HCT116 (cell line): ENCODE measurements around the gene CBX8. TPM values are rescaled to one million over a fixed set of nuclear protein-coding genes. Genes with fewer than 3 reads are reported as not detected.
A peak's percentile ranks its signal among the peaks of the same experiment; 100 is the strongest.

ENCODE experiments used
- ATAC-seq: fragments of 200-7000 bp; cut with Tn5 transposase; 2 replicates; pipeline ENCODE4 v1.9.1; 2020; ENCODE audit warnings: mild to moderate bottlenecking, moderate library complexity
- BruUV-seq: library from RNA; stranded (reverse); fragments of 400-500 nt; replicated peaks from 2 replicates; lab custom pipeline; 2021; lab: Mats Ljungman, UMichigan
- CTCF ChIA-PET: fragments of 300-600 bp; sonication (Branson Sonifier 250); formaldehyde crosslinking; loops from one replicate; lab custom pipeline; 2021; ENCODE audit warnings: antibody characterized with exemption; lab: Charles Lee
- POLR2A ChIA-PET: fragments of 300-600, 350-600 bp; sonication (Branson Sonifier 250); formaldehyde crosslinking; loops from one replicate; lab custom pipeline; 2021; ENCODE audit warnings: antibody characterized with exemption; lab: Charles Lee
- RAD21 ChIA-PET, 2 experiments: fragments of 300-600 bp; sonication (Branson Sonifier 250); formaldehyde crosslinking; loops; one replicate each; lab custom pipeline; 2023; ENCODE audit warnings: low total read pairs in 2 of 2; ENCODE audit not compliant: uncharacterized antibody in 2 of 2, unreplicated experiment in 2 of 2, low non-redundant PET in 1 of 2; lab: Charles Lee
- DNase-seq: peaks from one replicate; pipeline ENCODE4 v3.0.0-alpha.2; 2010; ENCODE audit warnings: low read depth, low spot score
- H2AFZ ChIP-seq: fragments of 200-600 bp; shearing (Covaris generic), sonication (generic); 2 replicates; pipeline ENCODE4 v1.6.1; 2017; ENCODE audit warnings: low read depth, mixed run types, mixed read lengths, antibody characterized with exemption, low read length; ENCODE audit not compliant: poor library complexity, severe bottlenecking
- H3K27ac ChIP-seq: 2 replicates; pipeline ENCODE4 v1.5.1; 2012; ENCODE audit warnings: low read depth, low read length
- H3K27me3 ChIP-seq: fragments of 200-600 bp; sonication (generic); 2 replicates; pipeline ENCODE4 v1.6.1; 2016; ENCODE audit warnings: mixed run types, low read length, mixed read lengths; ENCODE audit not compliant: insufficient read depth
- H3K36me3 ChIP-seq, 2 experiments: fragments of 200-500 bp in 1 of 2; fragments of 200-600 bp in 1 of 2; sonication (Bioruptor generic) in 1 of 2; sonication (generic) in 1 of 2; 2 replicates each; pipeline versions ENCODE4 v1.5.1 to v1.6.1; 2014 to 2016; ENCODE audit warnings: low read length in 2 of 2, inconsistent platforms in 1 of 2, mixed read lengths in 1 of 2, mixed run types in 1 of 2; ENCODE audit not compliant: insufficient read depth in 2 of 2, control insufficient read depth in 1 of 2
- H3K4me1 ChIP-seq, 2 experiments: fragments of 200-600 bp in 1 of 2; sonication (generic) in 1 of 2; 2 replicates each; pipeline versions ENCODE4 v1.5.1 to v1.6.1; 2012 to 2017; ENCODE audit warnings: low read length in 2 of 2, inconsistent platforms in 1 of 2, mild to moderate bottlenecking in 1 of 2, mixed read lengths in 1 of 2, mixed run types in 1 of 2, moderate library complexity in 1 of 2; ENCODE audit not compliant: insufficient read depth in 2 of 2, control insufficient read depth in 1 of 2
- H3K4me2 ChIP-seq: fragments of 200-600 bp; sonication (generic); 2 replicates; pipeline ENCODE4 v1.6.1; 2017; ENCODE audit warnings: mixed run types, low read length, mixed read lengths
- H3K4me3 ChIP-seq, 2 experiments: fragments of 200-600 bp in 1 of 2; sonication (generic) in 1 of 2; replicated peaks in 1 of 2; 2 replicates each; pipeline ENCODE4 v1.5.1; 2011 to 2016; ENCODE audit warnings: low read length in 2 of 2, control low read depth in 1 of 2, low read depth in 1 of 2, mild to moderate bottlenecking in 1 of 2, mixed read lengths in 1 of 2, mixed run types in 1 of 2
- H3K79me2 ChIP-seq: fragments of 200-600 bp; sonication (generic); 2 replicates; pipeline ENCODE4 v1.6.1; 2017; ENCODE audit warnings: mild to moderate bottlenecking, mixed run types, low read length, moderate library complexity, mixed read lengths; ENCODE audit not compliant: insufficient read depth
- H3K9ac ChIP-seq: fragments of 200-600 bp; sonication (generic); 2 replicates; pipeline ENCODE4 v1.6.1; 2016; ENCODE audit warnings: low read length, mixed read lengths
- H3K9me2 ChIP-seq: fragments of 200-600 bp; sonication (generic), shearing (Covaris generic); 2 replicates; pipeline ENCODE4 v1.6.1; 2017; ENCODE audit warnings: mixed run types, mild to moderate bottlenecking, moderate library complexity; ENCODE audit not compliant: insufficient read depth
- H3K9me3 ChIP-seq, 2 experiments: fragments of 200-500 bp in 1 of 2; fragments of 200-600 bp in 1 of 2; sonication (Bioruptor generic) in 1 of 2; sonication (generic) in 1 of 2; 2 replicates each; pipeline ENCODE4 v1.6.1; 2014 to 2017; ENCODE audit warnings: low read length in 2 of 2, mixed read lengths in 2 of 2, inconsistent platforms in 1 of 2, low read depth in 1 of 2, mild to moderate bottlenecking in 1 of 2, mixed run types in 1 of 2, moderate library complexity in 1 of 2; ENCODE audit not compliant: control insufficient read depth in 1 of 2, insufficient read depth in 1 of 2
- H4K20me1 ChIP-seq: fragments of 200-600 bp; sonication (generic), shearing (Covaris generic); 2 replicates; pipeline ENCODE4 v1.6.1; 2017; ENCODE audit warnings: mixed run types, mild to moderate bottlenecking, moderate library complexity; ENCODE audit not compliant: insufficient read depth
- ATF3 ChIP-seq: IDR thresholded peaks from 2 replicates; pipeline ENCODE4 v1.6.1; 2012
- CBX3 ChIP-seq: IDR thresholded peaks from 2 replicates; pipeline ENCODE4 v1.6.1; 2012; ENCODE audit warnings: low read depth
- CEBPB ChIP-seq: IDR thresholded peaks from 2 replicates; pipeline ENCODE4 v1.6.1; 2012; ENCODE audit warnings: low read depth
- ELF1 ChIP-seq: IDR thresholded peaks from 2 replicates; pipeline ENCODE4 v1.6.1; 2012; ENCODE audit warnings: low read depth, borderline replicate concordance
- EZH2 ChIP-seq: fragments of 200-600 bp; sonication (generic); IDR thresholded peaks from 2 replicates; pipeline ENCODE4 v1.6.1; 2017; ENCODE audit warnings: antibody characterized with exemption, mixed run types
- JUND ChIP-seq: IDR thresholded peaks from 2 replicates; pipeline ENCODE4 v1.6.1; 2012
- MAX ChIP-seq: IDR thresholded peaks from 2 replicates; pipeline ENCODE4 v1.6.1; 2012
- POLR2A ChIP-seq: IDR thresholded peaks from 2 replicates; pipeline ENCODE4 v1.7.0; 2011; ENCODE audit warnings: borderline replicate concordance; ENCODE audit not compliant: insufficient read depth, insufficient read length; ENCODE audit errors: extremely low read depth
- REST ChIP-seq: IDR thresholded peaks from 2 replicates; pipeline ENCODE4 v1.6.1; 2012; ENCODE audit warnings: low read depth
- SIN3A ChIP-seq: IDR thresholded peaks from 2 replicates; pipeline ENCODE4 v1.6.1; 2012; ENCODE audit warnings: low read depth
- SP1 ChIP-seq: IDR thresholded peaks from 2 replicates; pipeline ENCODE4 v1.6.1; 2012; ENCODE audit warnings: low read depth
- TCF7L2 ChIP-seq: IDR thresholded peaks from 2 replicates; pipeline ENCODE4 v1.7.0; 2011; ENCODE audit warnings: borderline replicate concordance, inconsistent platforms; ENCODE audit not compliant: insufficient read depth, insufficient read length; ENCODE audit errors: extremely low read depth
- ZNF274 ChIP-seq: fragments of 200-500 bp; sonication (Bioruptor generic); IDR thresholded peaks from 2 replicates; pipeline ENCODE4 v1.6.1; 2014; ENCODE audit warnings: mild to moderate bottlenecking, low read depth, low read length, inconsistent platforms
- intact Hi-C: fragments of 100-400 bp; cut with micrococcal nuclease; formaldehyde crosslinking; loops from 2 replicates; pipeline ENCODE4 v1.10.0; 2022
- total RNA-seq: library from RNA; stranded (reverse); gene quantifications from one replicate; pipeline ENCODE4 v1.2.1, GENCODE V29; 2021; ENCODE audit not compliant: unreplicated experiment

Gene CBX8
- total RNA-seq, 1 experiment from 2014 or later = 29.0 TPM

GRCh38 chr17:79837888-79838521 is 41.1 kb upstream of the CBX8 start:
- H2AFZ ChIP-seq = no peak overlapping the region
- CTCF ChIA-PET = interaction anchor here (0.6 to 4.5 kb wide), 5 partner anchors 12 to 170 kb away, joined by 3 to 67 read pairs (median 3); no protein-coding TSS in a partner anchor
- peaks cover 39 to 59% of the 10 kb centered on the region in 2 experiments for H3K4me1 ChIP-seq
- H3K4me2 ChIP-seq = peak overlapping the region; percentile 94
- peaks cover 4% of the 10 kb centered on the region; the same call in 1 of the 2 replicates for H4K20me1 ChIP-seq
- 0 out of 2 replicates have a peak, but pooled peaks have one; percentile 10 for TF ChIP-seq SIN3A
- no peak for TF ChIP-seq JUND
- peak overlapping the region; percentile 94 for H3K27ac ChIP-seq
- H3K4me3 ChIP-seq = peak overlapping the region; percentile 84 to 95
- H3K27me3 ChIP-seq = no peaks in the 10 kb centered on the region
- H3K9me2 ChIP-seq = no peaks in the 10 kb centered on the region
- RAD21 ChIA-PET = no interaction called here
- DNase-seq = no peak
- POLR2A ChIA-PET = interaction anchor here (0.6 to 2.9 kb wide), 10 partner anchors 9 to 1426 kb away, joined by 3 to 73 read pairs (median 8); partner anchors contain the start of gene CBX8
- intact Hi-C loops = loop anchor here (2.0 kb wide), 2 partner anchors 27 to 151 kb away; no protein-coding TSS in a partner anchor
- no peak for ATAC-seq
- peaks cover 50% of the 10 kb centered on the region for H3K79me2 ChIP-seq
- H3K9ac ChIP-seq = peak overlapping the region; percentile 79
- BruUV-seq = TSS peak; percentile 55
- H3K36me3 ChIP-seq = peaks cover 9 to 18% of the 10 kb centered on the region in 2 experiments; a peak in 2 of 4 replicates
- H3K9me3 ChIP-seq = no peaks in the 10 kb centered on the region

GRCh38 chr17:79836972-79837887 is 40.4 kb upstream of the CBX8 start:
- peak; percentile 62 for DNase-seq
- RAD21 ChIA-PET = no interaction called here
- Histone ChIP-seq H3K79me2 (peaks cover 52% of the 10 kb centered on the region), H3K9ac (peak overlapping the region; percentile 79), H3K27ac (peak overlapping the region; percentile 94), H3K4me2 (peak overlapping the region; percentile 94), H3K27me3 (no peaks in the 10 kb centered on the region), H3K36me3 (peaks cover 9 to 18% of the 10 kb centered on the region in 2 experiments; a peak in 2 of 4 replicates), H3K9me3 (no peaks in the 10 kb centered on the region), H3K4me1 (peaks cover 39 to 66% of the 10 kb centered on the region in 2 experiments), H3K4me3 (peak overlapping the region; percentile 84 to 95), H2AFZ (no peak overlapping the region), H3K9me2 (no peaks in the 10 kb centered on the region), H4K20me1 (peaks cover 4% of the 10 kb centered on the region; the same call in 1 of the 2 replicates)
- intact Hi-C loops = no loop called here
- BruUV-seq = no TSS peak
- CTCF ChIA-PET = interaction anchor here (0.6 to 3.0 kb wide), 8 partner anchors 8 to 171 kb away, joined by 3 to 18 read pairs (median 6); no protein-coding TSS in a partner anchor
- ATAC-seq = peak; percentile 31
- POLR2A ChIA-PET = interaction anchor here (0.6 to 1.6 kb wide), 9 partner anchors 8 to 1425 kb away, joined by 3 to 7 read pairs (median 5); partner anchors contain the start of gene CBX8
- no peak for TF ChIP-seq MAX
- peak; percentile 79 for TF ChIP-seq TCF7L2
- no peak for TF ChIP-seq CBX3
- no peak for TF ChIP-seq EZH2
- TF ChIP-seq ZNF274 = no peak
- no peak for TF ChIP-seq REST
- TF ChIP-seq SIN3A = no peak
- no peak for TF ChIP-seq SP1
- no peak for TF ChIP-seq POLR2A
- TF ChIP-seq ELF1 = no peak
- TF ChIP-seq CEBPB = peak; percentile 96
- no peak for TF ChIP-seq ATF3
- TF ChIP-seq JUND = no peak
